ENCODE results near the gene MYOM1. TPM values are rescaled to one million over a fixed set of nuclear protein-coding genes. Genes with fewer than 3 reads are reported as not detected.

The MYOM1 gene
- total and polyA plus RNA-seq, 2 donors (not counting 3 experiments of a cell fraction or from before 2014, with no cell fraction given): 0.08 TPM; not detected in 1

DNA sequence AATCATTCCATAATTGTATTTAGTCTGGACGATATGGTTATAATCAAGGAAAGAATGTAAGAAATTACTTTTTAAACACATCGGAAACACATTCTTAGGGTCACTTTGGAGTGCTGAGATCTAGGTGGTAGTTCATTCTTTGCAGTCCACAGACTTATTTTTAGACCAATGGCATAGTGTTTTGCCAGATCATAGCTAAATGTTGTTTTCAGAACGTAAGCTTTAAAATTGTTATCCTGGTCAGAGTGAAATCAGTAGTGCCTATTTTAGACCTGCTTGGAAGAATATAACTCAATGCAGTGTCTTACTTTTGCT is 32.2 kb upstream of the MYOM1 start:
- Histone ChIP-seq H3K4me2 (ENCODE audit: insufficient read depth, low read length) (peak overlapping the region; percentile 96), H2AFZ (ENCODE audit: low read depth, low read length) (no peak overlapping the region), H3K27me3 (ENCODE audit: control insufficient read depth in 2 of 2, insufficient read depth in 2 of 2, low read length in 2 of 2) (no peaks in the 10 kb centered on the region), H3K9me1 (replicated peaks; ENCODE audit: control insufficient read depth, extremely low read depth, insufficient read depth, low read length) (no peaks in the 10 kb centered on the region), H3K36me3 (ENCODE audit: control insufficient read depth in 2 of 2, extremely low read depth in 1 of 2, insufficient read depth in 2 of 2, low read length in 2 of 2) (peaks cover 11 to 25% of the 10 kb centered on the region in 2 experiments), H3K9ac (replicated peaks; ENCODE audit: extremely low read depth, insufficient read depth, low read length) (peak overlapping the region; percentile 44), H3K4me3 (replicated peaks in 1 of 3; ENCODE audit: insufficient read depth in 1 of 3, low read depth in 1 of 3, low read length in 3 of 3) (peak overlapping the region in 1 of 3 experiments; percentile 98), H4K20me1 (replicated peaks; ENCODE audit: control insufficient read depth, extremely low read depth, insufficient read depth, low read length) (no peaks in the 10 kb centered on the region), H3K4me1 (ENCODE audit: control insufficient read depth, extremely low read depth, insufficient read depth, low read length) (peaks cover 48% of the 10 kb centered on the region), H3K27ac (ENCODE audit: insufficient read depth, low read depth, low read length) (peak overlapping the region; percentile 83), H3K9me3 (replicated peaks; ENCODE audit: control insufficient read depth, insufficient read depth, low read length) (no peaks in the 10 kb centered on the region), H3K79me2 (ENCODE audit: control insufficient read depth, insufficient read depth, low read length) (peaks cover 80% of the 10 kb centered on the region)
- peak; percentile 37 for DNase-seq (ENCODE audit: low read depth, low spot score)
- TF ChIP-seq JUN (IDR thresholded peaks at IDR 0.05; ENCODE audit: borderline replicate concordance, insufficient read depth, insufficient read length, low read depth) (no peak), POLR2AphosphoS5 (IDR thresholded peaks at IDR 0.05; ENCODE audit: insufficient read depth, low read depth, low read length) (peak; percentile 30), POLR2A (IDR thresholded peaks at IDR 0.05; ENCODE audit: low read depth, low read length) (peak; percentile 73), GATA2 (IDR thresholded peaks at IDR 0.05; ENCODE audit: insufficient read depth, insufficient read length, low read depth, low read length) (no peak), MYC (IDR thresholded peaks at IDR 0.05; ENCODE audit: low read depth, low read length) (no peak), FOS (IDR thresholded peaks at IDR 0.05; ENCODE audit: borderline replicate concordance, insufficient read depth, low read length) (no peak)
- TF ChIP-seq, protein P1, sequence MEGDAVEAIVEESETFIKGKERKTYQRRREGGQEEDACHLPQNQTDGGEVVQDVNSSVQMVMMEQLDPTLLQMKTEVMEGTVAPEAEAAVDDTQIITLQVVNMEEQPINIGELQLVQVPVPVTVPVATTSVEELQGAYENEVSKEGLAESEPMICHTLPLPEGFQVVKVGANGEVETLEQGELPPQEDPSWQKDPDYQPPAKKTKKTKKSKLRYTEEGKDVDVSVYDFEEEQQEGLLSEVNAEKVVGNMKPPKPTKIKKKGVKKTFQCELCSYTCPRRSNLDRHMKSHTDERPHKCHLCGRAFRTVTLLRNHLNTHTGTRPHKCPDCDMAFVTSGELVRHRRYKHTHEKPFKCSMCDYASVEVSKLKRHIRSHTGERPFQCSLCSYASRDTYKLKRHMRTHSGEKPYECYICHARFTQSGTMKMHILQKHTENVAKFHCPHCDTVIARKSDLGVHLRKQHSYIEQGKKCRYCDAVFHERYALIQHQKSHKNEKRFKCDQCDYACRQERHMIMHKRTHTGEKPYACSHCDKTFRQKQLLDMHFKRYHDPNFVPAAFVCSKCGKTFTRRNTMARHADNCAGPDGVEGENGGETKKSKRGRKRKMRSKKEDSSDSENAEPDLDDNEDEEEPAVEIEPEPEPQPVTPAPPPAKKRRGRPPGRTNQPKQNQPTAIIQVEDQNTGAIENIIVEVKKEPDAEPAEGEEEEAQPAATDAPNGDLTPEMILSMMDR (IDR thresholded peaks at IDR 0.05; ENCODE audit: extremely low read depth in 1 of 2, insufficient read depth in 1 of 2, low read depth in 1 of 2, low read length in 2 of 2): no peak
- TF ChIP-seq, protein P2, sequence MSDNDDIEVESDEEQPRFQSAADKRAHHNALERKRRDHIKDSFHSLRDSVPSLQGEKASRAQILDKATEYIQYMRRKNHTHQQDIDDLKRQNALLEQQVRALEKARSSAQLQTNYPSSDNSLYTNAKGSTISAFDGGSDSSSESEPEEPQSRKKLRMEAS (IDR thresholded peaks at IDR 0.05; ENCODE audit: insufficient read depth, insufficient read length): no peak
- POLR2A ChIA-PET: interaction anchor here (1.1 to 2.7 kb wide), 3 partner anchors 9 to 352 kb away, joined by 4 to 17 read pairs (median 6); no protein-coding TSS in a partner anchor
- dilution Hi-C loops (cut with MboI; ENCODE audit: extremely low pct_ligation_motif_present, low sequenced_read_pairs): loop anchor here (25.0 kb wide), 1 partner anchor 210 kb away; the partner anchor contains the start of gene TGIF1
- BruUV-seq (replicated peaks): no TSS peak
- CTCF ChIA-PET: interaction anchor here (0.6 to 3.2 kb wide), 5 partner anchors 9 to 755 kb away, joined by 3 to 10 read pairs (median 4); partner anchors contain the start of gene MYL12B
- FAIRE-seq: no peak
- intact Hi-C loops (cut with micrococcal nuclease): no loop called here
